ENCODE data around the gene GALNT7. TPM values are rescaled to one million over a fixed set of nuclear protein-coding genes. Genes with fewer than 3 reads are reported as not detected.

GALNT7 gene
- total and polyA plus RNA-seq, 8 donors: 10.7 to 94.5 (median 37.9) TPM

GRCh38 chr4:173192375-173193162 is 24.0 kb downstream of the GALNT7 start:
- Histone ChIP-seq H3K27me3 (no peaks in the 10 kb centered on the region), H3K27ac (peak overlapping the region in 1 of 5 donors; percentile 61), H3K4me1 (peaks cover 5 to 66% (median 36%) of the 10 kb centered on the region in 4 donors), H3K9me3 (no peaks in the 10 kb centered on the region), H3K4me3 (no peak overlapping the region), H3K36me3 (no peaks in the 10 kb centered on the region)
- TF ChIP-seq EP300 (IDR thresholded peaks at IDR 0.05): no peak
- no peak for TF ChIP-seq POLR2A (IDR thresholded peaks at IDR 0.05)
- no peak for TF ChIP-seq CTCF (IDR thresholded peaks at IDR 0.05)
- TF ChIP-seq POLR2AphosphoS5 (IDR thresholded peaks at IDR 0.05): no peak
- WGBS, 5 donors: 68 to 73% (median 71%) methylated on average over 7 of the region's 7 CpGs
- no peak for DNase-seq
- intact Hi-C loops (cut with DNase I; ENCODE audit: low total_unique reads): no loop called here

- H3K4me1 ChIP-seq: peaks cover 0 to 51% (median 25%) of the 10 kb centered on the region in 4 donors
- WGBS, 5 donors: 43 to 81% (median 56%) methylated on average over 2 of the region's 2 CpGs
- TF ChIP-seq EP300 (IDR thresholded peaks at IDR 0.05): no peak
- no peak for TF ChIP-seq CTCF (IDR thresholded peaks at IDR 0.05)
- TF ChIP-seq POLR2A (IDR thresholded peaks at IDR 0.05): no peak
- TF ChIP-seq POLR2AphosphoS5 (IDR thresholded peaks at IDR 0.05): no peak
- no peak overlapping the region for H3K27ac ChIP-seq
- intact Hi-C loops (cut with DNase I; ENCODE audit: low total_unique reads): no loop called here
- H3K36me3 ChIP-seq: no peaks in the 10 kb centered on the region
- no peaks in the 10 kb centered on the region for H3K9me3 ChIP-seq
- no peak for DNase-seq
- no peaks in the 10 kb centered on the region for H3K27me3 ChIP-seq
- H3K4me3 ChIP-seq: no peak overlapping the region
These were observed 25.5 kb downstream of the GALNT7 start for GRCh38 chr4:173194157-173194556.

- Histone ChIP-seq H3K27ac (peak overlapping the region in 1 of 5 donors; percentile 4), H3K4me3 (no peak overlapping the region), H3K27me3 (no peaks in the 10 kb centered on the region), H3K4me1 (peaks cover 0 to 50% (median 22%) of the 10 kb centered on the region in 4 donors), H3K36me3 (no peaks in the 10 kb centered on the region), H3K9me3 (no peaks in the 10 kb centered on the region)
- no peak for DNase-seq
- intact Hi-C loops (cut with DNase I; ENCODE audit: low total_unique reads): no loop called here
- no peak for TF ChIP-seq POLR2A (IDR thresholded peaks at IDR 0.05)
- TF ChIP-seq POLR2AphosphoS5 (IDR thresholded peaks at IDR 0.05): no peak
- TF ChIP-seq CTCF (IDR thresholded peaks at IDR 0.05): no peak
- TF ChIP-seq EP300 (IDR thresholded peaks at IDR 0.05): no peak
- WGBS, 5 donors: 46 to 64% (median 59%) methylated on average over 3 of the region's 3 CpGs
These were observed 26.5 kb downstream of the GALNT7 start for GRCh38 chr4:173195109-173195508.

- 86 to 99% (median 97%) methylated on average over 4 of the region's 4 CpGs for WGBS, 5 donors
- Histone ChIP-seq H3K4me1 (peaks cover 0 to 24% (median 7%) of the 10 kb centered on the region in 4 donors), H3K9me3 (peaks cover 0 to 8% (median 2%) of the 10 kb centered on the region in 4 donors), H3K36me3 (peaks cover 0 to 4% (median under 1%) of the 10 kb centered on the region in 4 donors), H3K4me3 (no peak overlapping the region), H3K27ac (no peak overlapping the region), H3K27me3 (no peaks in the 10 kb centered on the region)
- no peak for DNase-seq
- intact Hi-C loops (cut with DNase I; ENCODE audit: low total_unique reads): no loop called here
- TF ChIP-seq POLR2A (IDR thresholded peaks at IDR 0.05) (no peak), EP300 (IDR thresholded peaks at IDR 0.05) (no peak), POLR2AphosphoS5 (IDR thresholded peaks at IDR 0.05) (no peak)
These were observed 30.9 kb downstream of the GALNT7 start for GRCh38 chr4:173199553-173199952.
